COLO668 (cell line): ENCODE results near the gene SPATC1L.

Source experiments
- DNase-seq: peaks from one replicate; lab custom pipeline; 2025; ENCODE audit not compliant: unreplicated experiment; lab: John Stamatoyannopoulos, UW

Gene SPATC1L

GRCh38 chr21:46137908-46138307 is 46.4 kb downstream of the SPATC1L start:
- no peak for DNase-seq

- DNase-seq: no peak
Observed at GRCh38 chr21:46136739-46137349, 47.4 kb downstream of the SPATC1L start.

GRCh38 chr21:46135782-46136395 is 48.4 kb downstream of the SPATC1L start:
- DNase-seq: no peak

DNA sequence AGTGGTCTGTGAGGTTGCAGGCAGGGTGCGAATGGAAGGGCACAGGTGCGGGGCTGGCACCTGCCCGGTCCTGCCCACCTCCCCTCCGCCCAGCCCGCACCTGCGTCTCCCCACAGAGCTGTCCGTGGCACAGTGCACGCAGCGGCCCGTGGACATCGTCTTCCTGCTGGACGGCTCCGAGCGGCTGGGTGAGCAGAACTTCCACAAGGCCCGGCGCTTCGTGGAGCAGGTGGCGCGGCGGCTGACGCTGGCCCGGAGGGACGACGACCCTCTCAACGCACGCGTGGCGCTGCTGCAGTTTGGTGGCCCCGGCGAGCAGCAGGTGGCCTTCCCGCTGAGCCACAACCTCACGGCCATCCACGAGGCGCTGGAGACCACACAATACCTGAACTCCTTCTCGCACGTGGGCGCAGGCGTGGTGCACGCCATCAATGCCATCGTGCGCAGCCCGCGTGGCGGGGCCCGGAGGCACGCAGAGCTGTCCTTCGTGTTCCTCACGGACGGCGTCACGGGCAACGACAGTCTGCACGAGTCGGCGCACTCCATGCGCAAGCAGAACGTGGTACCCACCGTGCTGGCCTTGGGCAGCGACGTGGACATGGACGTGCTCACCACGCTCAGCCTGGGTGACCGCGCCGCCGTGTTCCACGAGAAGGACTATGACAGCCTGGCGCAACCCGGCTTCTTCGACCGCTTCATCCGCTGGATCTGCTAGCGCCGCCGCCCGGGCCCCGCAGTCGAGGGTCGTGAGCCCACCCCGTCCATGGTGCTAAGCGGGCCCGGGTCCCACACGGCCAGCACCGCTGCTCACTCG is 52.2 kb downstream of the SPATC1L start:
- DNase-seq: no peak

- no peak for DNase-seq
Observed at GRCh38 chr21:46131588-46131837, 52.7 kb downstream of the SPATC1L start.

DNA sequence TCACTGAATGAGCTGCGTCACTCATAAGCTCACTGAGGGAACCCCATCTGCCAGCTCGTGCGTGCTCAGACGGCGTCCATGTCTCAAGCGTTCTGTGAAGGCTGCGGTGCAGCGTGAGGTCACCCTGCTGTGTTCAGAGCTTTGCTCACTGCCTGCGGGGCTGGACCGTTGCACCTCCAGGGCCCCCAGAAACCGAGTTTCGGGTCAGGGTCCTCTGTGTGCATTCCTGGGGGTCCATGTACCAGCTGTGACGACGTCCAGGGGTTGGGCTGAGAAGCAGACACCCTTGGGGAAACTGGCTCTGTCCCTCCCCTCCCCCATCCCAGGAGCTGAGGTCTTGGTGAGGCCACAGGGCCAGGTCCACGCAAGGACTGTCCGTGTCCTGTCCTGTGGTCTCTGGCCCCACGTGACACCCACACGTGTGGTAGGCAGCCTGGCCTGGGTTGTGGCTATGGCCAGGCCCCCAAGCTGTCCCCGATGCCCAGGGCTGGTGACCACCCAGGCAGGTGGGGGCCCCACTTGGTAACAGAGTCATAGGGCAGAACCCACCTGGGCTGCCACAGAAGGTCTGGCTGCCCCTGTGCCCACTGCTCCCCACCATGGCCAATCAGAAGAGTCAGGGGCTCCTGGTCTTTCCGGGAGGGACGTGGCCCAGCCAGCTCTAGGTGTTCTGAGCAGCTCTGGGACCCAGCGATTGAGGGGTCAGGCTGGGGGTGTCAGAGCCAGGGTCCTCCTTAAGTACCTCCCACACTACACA is 53.2 kb downstream of the SPATC1L start:
- DNase-seq: no peak

GRCh38 chr21:46129846-46130651 is 54.2 kb downstream of the SPATC1L start:
- DNase-seq: no peak

GRCh38 chr21:46128933-46129571 is 55.2 kb downstream of the SPATC1L start:
- DNase-seq: no peak

DNA sequence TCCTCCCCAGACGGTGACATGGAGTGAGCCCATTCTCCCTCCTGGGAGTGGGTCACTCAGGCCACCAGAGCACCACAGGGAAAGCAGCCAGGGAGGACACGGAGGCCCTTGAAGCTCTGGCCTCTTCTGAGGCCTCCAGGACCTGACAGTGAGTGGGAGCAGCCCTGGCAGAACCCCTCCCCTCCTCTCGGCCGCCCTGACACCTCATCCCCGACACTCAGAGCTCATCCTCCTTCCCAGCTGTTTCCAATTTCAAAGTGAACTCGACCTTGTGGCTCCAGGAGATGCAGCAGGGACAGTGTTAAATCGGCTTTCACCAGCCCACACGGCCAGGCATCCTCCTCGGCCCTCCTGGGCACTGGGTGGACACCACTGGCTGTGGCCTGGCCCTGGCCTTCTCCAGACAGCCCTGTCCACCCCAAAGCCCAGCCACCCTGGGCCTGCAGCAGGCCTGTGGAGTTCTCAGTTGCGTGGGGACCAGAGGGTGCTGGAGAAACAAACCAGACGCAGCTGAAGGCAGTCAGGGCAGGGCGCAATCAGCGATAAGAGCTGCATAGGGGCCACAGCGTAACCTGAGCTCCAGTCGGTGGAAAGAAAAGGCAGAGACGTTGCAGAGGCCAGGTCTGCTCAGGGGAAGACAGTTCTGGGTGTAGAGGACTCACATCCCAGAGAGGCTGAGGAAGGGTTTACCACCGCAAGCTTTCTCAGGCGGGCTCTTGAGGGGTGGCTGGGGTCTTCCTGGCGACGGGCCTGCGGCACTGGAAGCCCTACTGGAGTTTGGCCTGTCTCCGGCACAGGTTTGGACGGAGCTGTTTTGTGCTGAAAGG is 55.9 kb downstream of the SPATC1L start:
- DNase-seq: no peak

DNA sequence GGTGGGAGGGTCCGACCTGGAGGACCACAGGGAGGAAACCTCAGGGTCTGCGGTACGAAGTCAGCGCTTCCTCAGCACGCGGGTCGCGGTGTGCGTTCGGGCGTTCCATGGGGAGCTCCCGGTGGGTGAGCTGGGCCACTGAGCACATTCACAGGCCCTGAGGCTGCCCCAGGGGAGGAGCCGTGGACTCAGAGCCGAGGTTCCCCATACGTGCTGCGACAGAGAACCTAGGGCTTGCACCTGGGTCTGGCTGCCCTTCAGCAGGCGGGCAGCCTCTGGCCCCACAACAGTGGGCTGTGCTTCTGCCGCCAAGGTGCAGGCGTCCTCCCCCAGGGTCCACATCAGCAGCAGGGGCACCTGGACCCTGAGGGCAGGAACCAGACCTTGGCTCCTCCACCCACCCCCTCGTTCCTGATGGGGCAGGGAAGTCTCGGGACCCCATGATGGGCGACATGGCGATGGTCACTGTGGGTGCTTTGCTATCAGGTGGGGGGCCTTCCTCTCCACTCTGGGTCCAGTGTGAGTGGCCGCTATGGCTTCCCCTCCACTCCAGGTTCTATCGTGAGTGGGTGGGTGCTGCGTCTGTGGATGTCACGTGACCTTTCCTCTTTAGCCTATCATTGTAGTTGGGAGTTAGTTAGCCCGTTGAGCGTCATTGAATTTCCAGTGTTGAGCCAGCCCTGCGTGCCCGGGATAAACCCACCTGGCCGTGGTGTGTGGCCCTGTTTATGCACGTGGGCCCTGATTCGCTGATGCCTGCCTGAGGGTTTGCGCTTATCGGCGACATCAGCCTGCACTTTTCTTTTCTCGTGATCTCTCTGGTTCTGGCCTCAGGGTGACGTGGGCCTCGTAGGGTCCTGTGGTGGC is 56.8 kb downstream of the SPATC1L start:
- DNase-seq: no peak

DNA sequence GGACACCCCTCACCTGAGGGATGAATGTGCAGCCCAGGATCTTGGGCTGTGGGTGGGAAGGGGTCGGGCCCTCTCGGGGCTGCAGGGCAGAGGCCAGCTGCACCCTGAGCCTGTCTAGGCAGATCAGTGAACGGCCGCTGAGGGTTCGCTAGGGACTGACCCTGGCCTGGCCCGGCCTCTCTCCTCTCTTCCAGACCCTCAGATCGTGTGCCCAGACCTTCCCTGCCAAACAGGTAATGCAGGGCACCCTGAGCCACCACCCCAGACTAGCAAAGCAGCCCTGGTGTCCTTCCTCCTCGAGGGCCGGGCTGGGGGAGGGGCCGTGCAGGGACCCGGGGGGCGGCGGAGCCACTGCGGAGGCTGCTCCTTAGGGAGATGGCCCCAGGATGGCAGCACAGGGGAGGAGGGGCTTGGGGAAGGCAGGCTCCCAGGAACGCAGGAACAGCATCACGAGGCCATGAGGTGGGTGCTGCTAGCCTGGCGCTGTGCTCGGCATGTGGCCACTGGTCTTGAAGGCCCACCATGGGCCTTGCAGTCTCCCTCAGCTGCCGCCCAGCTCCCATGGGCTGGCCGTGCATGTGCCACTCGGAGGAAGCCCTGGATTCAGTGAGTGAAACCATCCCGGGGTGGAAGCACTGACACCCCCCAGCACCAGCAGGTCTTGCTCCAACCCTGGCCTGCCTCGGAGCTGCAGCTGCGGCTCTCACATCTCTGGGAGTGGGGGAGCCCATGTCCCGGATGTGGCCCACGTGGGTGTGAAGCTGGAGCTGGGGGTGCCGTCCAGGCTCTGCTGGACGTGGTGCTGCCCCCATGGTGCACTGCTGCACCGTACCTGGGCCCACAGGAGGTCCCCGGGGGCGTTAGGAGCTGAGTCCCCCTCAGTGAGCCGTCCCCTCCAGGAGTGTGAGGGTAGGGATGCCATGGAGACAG is 57.7 kb downstream of the SPATC1L start:
- no peak for DNase-seq

GRCh38 chr21:46125846-46126301 is 58.4 kb downstream of the SPATC1L start:
- no peak for DNase-seq

GRCh38 chr21:46124926-46125845 is 59.1 kb downstream of the SPATC1L start:
- DNase-seq: no peak

GRCh38 chr21:46124083-46124925 is 60.0 kb downstream of the SPATC1L start:
- no peak for DNase-seq
